Measurements from ENCODE around the gene ZBTB46. TPM values are rescaled to one million over a fixed set of nuclear protein-coding genes. Genes with fewer than 3 reads are reported as not detected.

Gene ZBTB46
- total and polyA plus RNA-seq, 10 of the 15 experiments (the other 5 are each of a cell fraction or from before 2014, with no cell fraction given): 0.15 to 0.92 (median 0.34) TPM

- ATAC-seq (no peak), DNase-seq (ENCODE audit: low read depth, low spot score) (no peak), FAIRE-seq (no peak)
- Histone ChIP-seq H3K4me1 (ENCODE audit: control insufficient read depth, insufficient read depth, low read length) (no peaks in the 10 kb centered on the region), H3K9ac (ENCODE audit: control insufficient read depth, insufficient read depth, low read length) (no peak overlapping the region), H4K20me1 (ENCODE audit: control insufficient read depth, insufficient read depth) (no peaks in the 10 kb centered on the region), H3K4me3 (no peak overlapping the region), H3K27me3 (replicated peaks in 1 of 2; ENCODE audit: control insufficient read depth in 2 of 2, insufficient read depth in 2 of 2, low read length in 1 of 2) (no peaks in the 10 kb centered on the region), H3K27ac (ENCODE audit: control insufficient read depth, insufficient read depth) (no peak overlapping the region), H3K36me3 (ENCODE audit: control insufficient read depth in 2 of 2, insufficient read depth in 2 of 2, low read length in 1 of 2) (no peaks in the 10 kb centered on the region), H2AFZ (ENCODE audit: control insufficient read depth, low read depth, low read length) (no peak overlapping the region), H3K9me3 (replicated peaks; ENCODE audit: control insufficient read depth, insufficient read depth, low read length) (no peaks in the 10 kb centered on the region), H3K79me2 (ENCODE audit: control insufficient read depth, insufficient read depth, low read length) (no peaks in the 10 kb centered on the region), H3K4me2 (ENCODE audit: control insufficient read depth, insufficient read depth) (no peak overlapping the region)
- BruUV-seq (replicated peaks): no TSS peak
- WGBS (ENCODE audit: insufficient coverage, insufficient replicate concordance, low lambda C conversion rate, missing lambda C conversion rate): 84% methylated on average over 55 of the region's 57 CpGs
- ChIA-PET SMC1A (ENCODE audit: uncharacterized antibody, unreplicated experiment) (no interaction called here), POLR2A (interaction anchor here (0.6 kb wide), 1 partner anchor 16 kb away, joined by 3 read pairs; no protein-coding TSS in a partner anchor), CTCF (interaction anchor here (0.8 kb wide), 1 partner anchor 75 kb away, joined by 3 read pairs; the partner anchor contains the start of gene TPD52L2), RAD21 (ENCODE audit: unreplicated experiment) (no interaction called here)
- TF ChIP-seq IRF3 (IDR thresholded peaks at IDR 0.05) (no peak), NFIC (IDR thresholded peaks at IDR 0.05; ENCODE audit: low read depth, low read length) (no peak), NRF1 (conservative IDR thresholded peaks at IDR 0.05; ENCODE audit: low read depth, low read length) (no peak), CREB1 (IDR thresholded peaks at IDR 0.05; ENCODE audit: low read depth) (no peak), HDAC2 (IDR thresholded peaks at IDR 0.05) (no peak), ATF3 (IDR thresholded peaks at IDR 0.05; ENCODE audit: borderline replicate concordance, extremely low read depth, low read depth, low read length) (no peak), SMAD1 (IDR thresholded peaks at IDR 0.05; ENCODE audit: low read depth, partially characterized antibody) (no peak), IRF4 (IDR thresholded peaks at IDR 0.05; ENCODE audit: low read depth, low read length) (no peak), E4F1 (IDR thresholded peaks at IDR 0.05; ENCODE audit: borderline replicate concordance, partially characterized antibody) (no peak), BCL3 (IDR thresholded peaks at IDR 0.05; ENCODE audit: borderline replicate concordance, insufficient read depth, low read depth, low read length, poor library complexity, severe bottlenecking) (no peak), NR2C2 (IDR thresholded peaks at IDR 0.05; ENCODE audit: borderline replicate concordance, control insufficient read depth, insufficient read length, low read depth) (no peak)
- intact Hi-C loops (cut with micrococcal nuclease; ENCODE audit: unreplicated experiment): no loop called here
- in situ Hi-C loops (cut with MboI): no loop called here
Measured at GRCh38 chr20:63789836-63790571, 41.1 kb downstream of the ZBTB46 start.

All from GM12878 (cell line).